HL-60 (cell line): Measurements from ENCODE around the gene PKD1.

ENCODE experiments used
- DNase-seq, 2 experiments: peaks; one replicate each; pipeline ENCODE4 v3.0.0-alpha.2; 2010 to 2020; ENCODE audit warnings: low read depth in 1 of 2, low spot score in 1 of 2
- H3K27ac ChIP-seq: fragments of 250-450 bp; sonication (Bioruptor Pico); replicated peaks from 2 replicates; pipeline ENCODE4 v1.5.1; 2020; ENCODE audit warnings: mild to moderate bottlenecking, moderate library complexity
- H3K27me3 ChIP-seq: fragments of 250-450 bp; sonication (Bioruptor Pico); 2 replicates; pipeline ENCODE4 v1.5.1; 2021; ENCODE audit warnings: mild to moderate bottlenecking, moderate library complexity; ENCODE audit not compliant: insufficient read depth, poor library complexity, severe bottlenecking
- H3K4me3 ChIP-seq: replicated peaks from 2 replicates; pipeline ENCODE4 v1.5.1; 2011; ENCODE audit warnings: mild to moderate bottlenecking, control low read depth, low read length; ENCODE audit not compliant: insufficient read depth
- CTCF ChIP-seq: IDR thresholded peaks from one replicate; pipeline ENCODE4 v1.5.1; 2011; ENCODE audit warnings: low read length, control low read depth, inconsistent platforms; ENCODE audit not compliant: insufficient read depth
- GABPA ChIP-seq: IDR thresholded peaks from 2 replicates; pipeline ENCODE4 v1.6.1; 2012; ENCODE audit warnings: low read depth
- POLR2AphosphoS5 ChIP-seq: IDR thresholded peaks from 2 replicates; pipeline ENCODE4 v1.6.1; 2012; ENCODE audit warnings: low read depth
- SPI1 ChIP-seq: IDR thresholded peaks from 2 replicates; pipeline ENCODE4 v1.6.1; 2012; ENCODE audit warnings: low read depth, mild to moderate bottlenecking, borderline replicate concordance
- TF ChIP-seq, protein P1 (sequence below): IDR thresholded peaks from 2 replicates; pipeline ENCODE4 v1.6.1; 2012; ENCODE audit warnings: low read depth; ENCODE audit not compliant: insufficient replicate concordance

The PKD1 gene

DNA sequence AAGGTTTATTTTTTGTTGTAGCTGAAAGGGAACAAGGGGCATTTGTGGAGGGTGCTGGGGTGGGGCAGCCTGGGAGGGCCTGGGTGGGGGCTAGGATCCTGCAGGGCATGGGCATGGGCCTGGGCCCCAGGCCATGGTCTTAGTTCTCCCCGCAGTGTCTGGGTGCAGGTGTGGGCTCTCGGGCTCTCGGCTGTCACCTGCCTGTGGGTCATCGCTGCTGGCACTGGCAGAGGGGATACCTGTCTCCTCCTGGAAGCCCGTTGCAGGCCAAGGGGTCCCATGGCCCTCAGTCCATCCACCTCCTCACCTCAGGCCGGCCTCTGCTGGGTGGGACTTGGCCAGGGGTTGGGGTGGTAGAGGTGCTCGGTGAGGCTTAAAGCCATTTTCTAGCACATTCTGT lies 57.6 kb downstream of the PKD1 start:
- TF ChIP-seq, protein P1, sequence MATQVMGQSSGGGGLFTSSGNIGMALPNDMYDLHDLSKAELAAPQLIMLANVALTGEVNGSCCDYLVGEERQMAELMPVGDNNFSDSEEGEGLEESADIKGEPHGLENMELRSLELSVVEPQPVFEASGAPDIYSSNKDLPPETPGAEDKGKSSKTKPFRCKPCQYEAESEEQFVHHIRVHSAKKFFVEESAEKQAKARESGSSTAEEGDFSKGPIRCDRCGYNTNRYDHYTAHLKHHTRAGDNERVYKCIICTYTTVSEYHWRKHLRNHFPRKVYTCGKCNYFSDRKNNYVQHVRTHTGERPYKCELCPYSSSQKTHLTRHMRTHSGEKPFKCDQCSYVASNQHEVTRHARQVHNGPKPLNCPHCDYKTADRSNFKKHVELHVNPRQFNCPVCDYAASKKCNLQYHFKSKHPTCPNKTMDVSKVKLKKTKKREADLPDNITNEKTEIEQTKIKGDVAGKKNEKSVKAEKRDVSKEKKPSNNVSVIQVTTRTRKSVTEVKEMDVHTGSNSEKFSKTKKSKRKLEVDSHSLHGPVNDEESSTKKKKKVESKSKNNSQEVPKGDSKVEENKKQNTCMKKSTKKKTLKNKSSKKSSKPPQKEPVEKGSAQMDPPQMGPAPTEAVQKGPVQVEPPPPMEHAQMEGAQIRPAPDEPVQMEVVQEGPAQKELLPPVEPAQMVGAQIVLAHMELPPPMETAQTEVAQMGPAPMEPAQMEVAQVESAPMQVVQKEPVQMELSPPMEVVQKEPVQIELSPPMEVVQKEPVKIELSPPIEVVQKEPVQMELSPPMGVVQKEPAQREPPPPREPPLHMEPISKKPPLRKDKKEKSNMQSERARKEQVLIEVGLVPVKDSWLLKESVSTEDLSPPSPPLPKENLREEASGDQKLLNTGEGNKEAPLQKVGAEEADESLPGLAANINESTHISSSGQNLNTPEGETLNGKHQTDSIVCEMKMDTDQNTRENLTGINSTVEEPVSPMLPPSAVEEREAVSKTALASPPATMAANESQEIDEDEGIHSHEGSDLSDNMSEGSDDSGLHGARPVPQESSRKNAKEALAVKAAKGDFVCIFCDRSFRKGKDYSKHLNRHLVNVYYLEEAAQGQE, result no peak
- no peak overlapping the region for H3K4me3 ChIP-seq
- no peak overlapping the region for H3K27ac ChIP-seq
- H3K27me3 ChIP-seq, result no peaks in the 10 kb centered on the region
- no peak for DNase-seq

DNA sequence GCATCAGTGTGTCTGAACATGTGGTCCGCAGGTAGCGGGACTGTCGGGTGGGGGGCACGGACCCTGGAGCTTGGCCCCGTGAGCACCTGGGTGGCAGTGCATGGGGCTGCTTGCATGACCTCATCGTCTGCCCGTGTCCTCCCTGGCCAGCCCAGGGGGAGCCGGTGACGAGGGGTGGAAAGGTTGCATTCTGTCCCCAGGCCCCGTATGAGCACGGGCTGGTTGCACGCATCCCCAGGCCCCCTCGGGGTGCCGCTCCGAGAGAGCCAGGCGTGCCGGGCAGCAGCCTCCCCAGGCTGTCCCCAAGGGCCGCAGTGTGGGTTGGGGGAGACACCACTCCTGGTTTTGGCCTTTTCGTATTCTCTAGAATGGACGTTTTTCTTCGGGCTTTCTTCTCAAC lies 58.0 kb downstream of the PKD1 start:
- Histone ChIP-seq H3K4me3 (no peak overlapping the region), H3K27ac (no peak overlapping the region), H3K27me3 (no peaks in the 10 kb centered on the region)
- no peak for DNase-seq
- TF ChIP-seq, protein P1, result no peak
- TF ChIP-seq GABPA (no peak), CTCF (no peak)

GRCh38 chr16:2077016-2077415 lies 58.7 kb downstream of the PKD1 start:
- TF ChIP-seq GABPA (no peak), SPI1 (no peak), CTCF (no peak), POLR2AphosphoS5 (no peak)
- TF ChIP-seq, protein P1, result no peak
- no peaks in the 10 kb centered on the region for H3K27me3 ChIP-seq
- no peak overlapping the region for H3K4me3 ChIP-seq
- H3K27ac ChIP-seq, result no peak overlapping the region
- no peak for DNase-seq
